Measurements from ENCODE around the gene TEX53. TPM values are rescaled to one million over a fixed set of nuclear protein-coding genes. Genes with fewer than 3 reads are reported as not detected.

The TEX53 gene
- total RNA-seq, 1 experiment from 2014 or later: not detected

DNA sequence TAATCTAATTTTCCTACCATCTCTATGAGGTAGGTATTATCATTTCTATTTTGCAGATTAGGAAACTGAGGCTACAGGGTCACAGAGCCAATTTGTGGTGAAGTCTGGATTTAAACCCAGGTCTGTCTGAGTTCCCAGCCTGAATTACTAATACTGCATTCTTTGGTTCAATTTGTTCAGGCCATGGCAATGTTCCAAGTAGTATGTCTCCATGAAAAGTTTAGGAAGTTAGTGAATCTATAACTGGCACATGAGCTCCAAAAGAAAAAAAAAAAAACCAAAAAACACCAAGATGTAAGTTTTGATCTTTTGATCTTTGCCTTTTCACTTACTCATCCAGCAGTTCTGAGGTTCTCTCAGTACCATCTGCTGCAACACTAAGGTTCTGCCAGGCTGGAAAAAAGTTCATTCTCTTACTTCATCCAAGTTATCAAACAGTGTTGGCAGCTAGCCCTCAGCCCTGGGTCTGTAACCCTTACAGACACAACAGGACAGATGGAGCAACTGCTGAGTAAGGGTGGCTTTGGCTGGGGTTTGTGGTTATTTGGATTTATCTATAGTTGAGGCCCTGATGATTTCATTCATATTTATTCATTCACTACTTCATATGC, 50.9 kb downstream of the TEX53 start:
- peaks cover 11% of the 10 kb centered on the region for H3K36me3 Mint-ChIP-seq
- no peak overlapping the region for H3K27ac Mint-ChIP-seq
- H3K9me3 Mint-ChIP-seq: peaks cover 9% of the 10 kb centered on the region
- no peak overlapping the region for H3K4me3 Mint-ChIP-seq
- ATAC-seq (no peak), DNase-seq (ENCODE audit: low spot score) (no peak)
- peaks cover 5% of the 10 kb centered on the region; the same call in 1 of the 2 replicates for H3K4me1 Mint-ChIP-seq
- ChIA-PET CTCF (interaction anchor here (1.0 to 1.4 kb wide), 2 partner anchors 47 to 69 kb away, joined by 3 to 5 read pairs; no protein-coding TSS in a partner anchor), POLR2A (no interaction called here)
- TF ChIP-seq NFATC4 (CRISPR knock-in tag; IDR thresholded peaks at IDR 0.05) (no peak), JAZF1 (CRISPR knock-in tag; IDR thresholded peaks at IDR 0.05) (no peak), GABPB1 (CRISPR knock-in tag; IDR thresholded peaks at IDR 0.05) (no peak), ZNF396 (CRISPR knock-in tag; IDR thresholded peaks at IDR 0.05; ENCODE audit: borderline replicate concordance) (no peak), ZNF317 (CRISPR knock-in tag; IDR thresholded peaks at IDR 0.05; ENCODE audit: borderline replicate concordance, low read depth) (no peak), ZNF671 (CRISPR knock-in tag; IDR thresholded peaks at IDR 0.05) (no peak), GTF2I (CRISPR knock-in tag; conservative IDR thresholded peaks at IDR 0.05) (no peak), CREM (CRISPR knock-in tag; IDR thresholded peaks at IDR 0.05) (no peak), NR1H2 (CRISPR knock-in tag; IDR thresholded peaks at IDR 0.05) (no peak)
- TF ChIP-seq, protein P1, sequence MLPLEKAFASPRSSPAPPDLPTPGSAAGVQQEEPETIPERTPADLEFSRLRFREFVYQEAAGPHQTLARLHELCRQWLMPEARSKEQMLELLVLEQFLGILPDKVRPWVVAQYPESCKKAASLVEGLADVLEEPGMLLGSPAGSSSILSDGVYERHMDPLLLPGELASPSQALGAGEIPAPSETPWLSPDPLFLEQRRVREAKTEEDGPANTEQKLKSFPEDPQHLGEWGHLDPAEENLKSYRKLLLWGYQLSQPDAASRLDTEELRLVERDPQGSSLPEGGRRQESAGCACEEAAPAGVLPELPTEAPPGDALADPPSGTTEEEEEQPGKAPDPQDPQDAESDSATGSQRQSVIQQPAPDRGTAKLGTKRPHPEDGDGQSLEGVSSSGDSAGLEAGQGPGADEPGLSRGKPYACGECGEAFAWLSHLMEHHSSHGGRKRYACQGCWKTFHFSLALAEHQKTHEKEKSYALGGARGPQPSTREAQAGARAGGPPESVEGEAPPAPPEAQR (CRISPR knock-in tag; IDR thresholded peaks at IDR 0.05): no peak
- TF ChIP-seq, protein P2, sequence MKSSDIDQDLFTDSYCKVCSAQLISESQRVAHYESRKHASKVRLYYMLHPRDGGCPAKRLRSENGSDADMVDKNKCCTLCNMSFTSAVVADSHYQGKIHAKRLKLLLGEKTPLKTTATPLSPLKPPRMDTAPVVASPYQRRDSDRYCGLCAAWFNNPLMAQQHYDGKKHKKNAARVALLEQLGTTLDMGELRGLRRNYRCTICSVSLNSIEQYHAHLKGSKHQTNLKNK (CRISPR knock-in tag; IDR thresholded peaks at IDR 0.05): no peak
- TF ChIP-seq, protein P3, sequence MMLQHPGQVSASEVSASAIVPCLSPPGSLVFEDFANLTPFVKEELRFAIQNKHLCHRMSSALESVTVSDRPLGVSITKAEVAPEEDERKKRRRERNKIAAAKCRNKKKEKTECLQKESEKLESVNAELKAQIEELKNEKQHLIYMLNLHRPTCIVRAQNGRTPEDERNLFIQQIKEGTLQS (CRISPR knock-in tag; conservative IDR thresholded peaks at IDR 0.05): no peak
- peaks cover 27% of the 10 kb centered on the region for H3K27me3 Mint-ChIP-seq (ENCODE audit: low read depth)

Other genes starting within 250 kb of the TEX53 start
- 20.6 to 24.3 TPM (median 23.3 TPM) in 3 replicates for gene WHRN, start 152.3 kb downstream of the TEX53 start, total RNA-seq (2021)
- 91.3 to 108 TPM (median 92.4 TPM) in 3 replicates for gene ATP6V1G1, start 70.0 kb downstream of the TEX53 start, total RNA-seq (2021)
- 8.1 to 12.3 TPM (median 8.5 TPM) in 3 replicates for gene TMEM268, start 46.5 kb downstream of the TEX53 start, total RNA-seq (2021)
- not detected in 3 replicates for gene TEX48, start 24.4 kb upstream of the TEX53 start, total RNA-seq (2021)
- gene TNFSF15, start 148.2 kb upstream of the TEX53 start, total RNA-seq (2021): 0.09 to 0.11 TPM (median 0.09 TPM) in 3 replicates

Measured in WTC11 (cell line).